WTC11 (cell line): ENCODE measurements around the gene MKI67.

Experiments
- FOXP1 ChIP-seq: sonication (generic); formaldehyde crosslinking; IDR thresholded peaks from 2 replicates; pipeline ENCODE4 v1.8.0; 2022; ENCODE audit warnings: missing genetic modification reagents, mild to moderate bottlenecking, moderate library complexity, borderline replicate concordance
- IRF2 ChIP-seq: sonication (generic); formaldehyde crosslinking; IDR thresholded peaks from 2 replicates; pipeline ENCODE4 v1.8.0; 2022; ENCODE audit warnings: low read depth, missing genetic modification reagents, borderline replicate concordance
- NR1H2 ChIP-seq: sonication (generic); formaldehyde crosslinking; IDR thresholded peaks from 2 replicates; pipeline ENCODE4 v1.9.0; 2021; ENCODE audit warnings: mild to moderate bottlenecking, moderate library complexity, missing genetic modification reagents
- RORB ChIP-seq: fragments of 250-450 bp; sonication (Bioruptor Pico); IDR thresholded peaks from 2 replicates; pipeline ENCODE4 v1.9.0; 2021; ENCODE audit warnings: mild to moderate bottlenecking
- SP1 ChIP-seq: sonication (generic); formaldehyde crosslinking; conservative IDR thresholded peaks from 2 replicates; pipeline ENCODE4 v1.8.1; 2022; ENCODE audit warnings: missing genetic modification reagents
- TCF7 ChIP-seq: sonication (generic); formaldehyde crosslinking; IDR thresholded peaks from 2 replicates; pipeline ENCODE4 v1.8.0; 2022; ENCODE audit warnings: mild to moderate bottlenecking, low read depth, missing genetic modification reagents, moderate library complexity
- USF2 ChIP-seq: sonication (generic); formaldehyde crosslinking; IDR thresholded peaks from 2 replicates; pipeline ENCODE4 v1.8.1; 2023; ENCODE audit warnings: mild to moderate bottlenecking, missing genetic modification reagents, moderate library complexity
- ZNF281 ChIP-seq: sonication (generic); formaldehyde crosslinking; IDR thresholded peaks from 2 replicates; pipeline ENCODE4 v1.8.0; 2023; ENCODE audit warnings: mild to moderate bottlenecking, missing genetic modification reagents
- ZNF416 ChIP-seq: fragments of 250-450 bp; sonication (Bioruptor Pico); IDR thresholded peaks from 2 replicates; pipeline ENCODE4 v1.9.0; 2021; ENCODE audit warnings: mild to moderate bottlenecking, inconsistent platforms
- TF ChIP-seq, protein P1 (sequence below): fragments of 200-600 bp; IDR thresholded peaks from 2 replicates; pipeline ENCODE4 v1.8.0; 2022; ENCODE audit warnings: antibody characterized with exemption
- TF ChIP-seq, protein P2 (sequence below): sonication (generic); formaldehyde crosslinking; IDR thresholded peaks from 2 replicates; pipeline ENCODE4 v1.8.1; 2022; ENCODE audit warnings: missing genetic modification reagents, borderline replicate concordance
- TF ChIP-seq, protein P3 (sequence below): sonication (generic); formaldehyde crosslinking; conservative IDR thresholded peaks from 2 replicates; pipeline ENCODE4 v1.8.1; 2022; ENCODE audit warnings: mild to moderate bottlenecking, missing genetic modification reagents

GRCh38 chr10:128173386-128173785, 47.2 kb upstream of the MKI67 start:
- TF ChIP-seq, protein P1, sequence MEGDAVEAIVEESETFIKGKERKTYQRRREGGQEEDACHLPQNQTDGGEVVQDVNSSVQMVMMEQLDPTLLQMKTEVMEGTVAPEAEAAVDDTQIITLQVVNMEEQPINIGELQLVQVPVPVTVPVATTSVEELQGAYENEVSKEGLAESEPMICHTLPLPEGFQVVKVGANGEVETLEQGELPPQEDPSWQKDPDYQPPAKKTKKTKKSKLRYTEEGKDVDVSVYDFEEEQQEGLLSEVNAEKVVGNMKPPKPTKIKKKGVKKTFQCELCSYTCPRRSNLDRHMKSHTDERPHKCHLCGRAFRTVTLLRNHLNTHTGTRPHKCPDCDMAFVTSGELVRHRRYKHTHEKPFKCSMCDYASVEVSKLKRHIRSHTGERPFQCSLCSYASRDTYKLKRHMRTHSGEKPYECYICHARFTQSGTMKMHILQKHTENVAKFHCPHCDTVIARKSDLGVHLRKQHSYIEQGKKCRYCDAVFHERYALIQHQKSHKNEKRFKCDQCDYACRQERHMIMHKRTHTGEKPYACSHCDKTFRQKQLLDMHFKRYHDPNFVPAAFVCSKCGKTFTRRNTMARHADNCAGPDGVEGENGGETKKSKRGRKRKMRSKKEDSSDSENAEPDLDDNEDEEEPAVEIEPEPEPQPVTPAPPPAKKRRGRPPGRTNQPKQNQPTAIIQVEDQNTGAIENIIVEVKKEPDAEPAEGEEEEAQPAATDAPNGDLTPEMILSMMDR = no peak
- TF ChIP-seq ZNF416 (CRISPR knock-in tag) = no peak
- TF ChIP-seq, protein P2, sequence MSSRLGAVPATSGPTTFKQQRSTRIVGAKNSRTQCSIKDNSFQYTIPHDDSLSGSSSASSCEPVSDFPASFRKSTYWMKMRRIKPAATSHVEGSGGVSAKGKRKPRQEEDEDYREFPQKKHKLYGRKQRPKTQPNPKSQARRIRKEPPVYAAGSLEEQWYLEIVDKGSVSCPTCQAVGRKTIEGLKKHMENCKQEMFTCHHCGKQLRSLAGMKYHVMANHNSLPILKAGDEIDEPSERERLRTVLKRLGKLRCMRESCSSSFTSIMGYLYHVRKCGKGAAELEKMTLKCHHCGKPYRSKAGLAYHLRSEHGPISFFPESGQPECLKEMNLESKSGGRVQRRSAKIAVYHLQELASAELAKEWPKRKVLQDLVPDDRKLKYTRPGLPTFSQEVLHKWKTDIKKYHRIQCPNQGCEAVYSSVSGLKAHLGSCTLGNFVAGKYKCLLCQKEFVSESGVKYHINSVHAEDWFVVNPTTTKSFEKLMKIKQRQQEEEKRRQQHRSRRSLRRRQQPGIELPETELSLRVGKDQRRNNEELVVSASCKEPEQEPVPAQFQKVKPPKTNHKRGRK = no peak
- TF ChIP-seq FOXP1 (CRISPR knock-in tag) = no peak
- TF ChIP-seq USF2 (CRISPR knock-in tag) = no peak
- TF ChIP-seq RORB (CRISPR knock-in tag) = no peak
- no peak for TF ChIP-seq TCF7 (CRISPR knock-in tag)
- no peak for TF ChIP-seq SP1 (CRISPR knock-in tag)
- TF ChIP-seq, protein P3, sequence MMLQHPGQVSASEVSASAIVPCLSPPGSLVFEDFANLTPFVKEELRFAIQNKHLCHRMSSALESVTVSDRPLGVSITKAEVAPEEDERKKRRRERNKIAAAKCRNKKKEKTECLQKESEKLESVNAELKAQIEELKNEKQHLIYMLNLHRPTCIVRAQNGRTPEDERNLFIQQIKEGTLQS (CRISPR knock-in tag) = no peak
- no peak for TF ChIP-seq IRF2 (CRISPR knock-in tag)
- TF ChIP-seq NR1H2 (CRISPR knock-in tag) = no peak
- TF ChIP-seq ZNF281 (CRISPR knock-in tag) = no peak
